HG02588 (cell line): Measurements from ENCODE around the gene CREB5.

Experiments used
- ATAC-seq: cut with Tn5 transposase; IDR thresholded peaks from one replicate; pipeline ENCODE4 v1.9.1; 2021; ENCODE audit warnings: mild to moderate bottlenecking, moderate library complexity; ENCODE audit not compliant: unreplicated experiment

The CREB5 gene

DNA sequence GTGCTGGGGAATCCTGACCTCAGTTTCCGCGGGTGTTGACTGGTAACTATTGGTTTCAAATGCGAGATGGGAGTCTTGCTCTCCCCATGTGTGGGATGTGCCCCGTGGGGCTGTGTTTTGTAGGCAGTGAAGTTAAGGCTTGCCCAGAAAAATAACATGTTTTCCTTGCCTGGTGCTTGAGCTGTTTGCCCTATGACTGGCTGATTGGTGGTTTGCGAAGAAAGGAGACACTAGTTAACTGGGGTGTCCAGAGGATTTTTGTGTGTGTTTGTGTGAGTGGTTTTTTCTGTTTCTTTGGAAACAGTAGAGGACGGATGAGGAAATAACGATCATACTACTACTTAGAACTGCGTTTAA is 61.9 kb downstream of the CREB5 start:
- no peak for ATAC-seq

DNA sequence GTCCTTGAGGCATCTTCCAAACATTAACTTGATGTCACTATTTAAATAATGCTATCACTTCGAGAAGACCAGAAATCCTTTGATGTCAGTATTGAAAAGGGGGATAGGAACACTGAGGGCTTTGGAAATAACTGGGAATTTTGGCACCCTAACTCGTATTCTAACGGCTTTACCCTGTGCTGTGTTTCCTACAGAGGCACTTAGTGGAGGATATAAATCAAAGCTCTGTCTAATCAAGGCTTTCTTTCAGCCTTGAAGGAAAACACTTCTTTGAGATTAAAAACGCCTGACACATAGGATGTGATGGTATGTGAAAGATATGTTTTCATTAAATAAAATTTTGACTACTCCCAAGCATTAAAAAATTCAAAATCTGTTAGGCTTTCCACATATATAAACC is 62.3 kb downstream of the CREB5 start:
- no peak for ATAC-seq

DNA sequence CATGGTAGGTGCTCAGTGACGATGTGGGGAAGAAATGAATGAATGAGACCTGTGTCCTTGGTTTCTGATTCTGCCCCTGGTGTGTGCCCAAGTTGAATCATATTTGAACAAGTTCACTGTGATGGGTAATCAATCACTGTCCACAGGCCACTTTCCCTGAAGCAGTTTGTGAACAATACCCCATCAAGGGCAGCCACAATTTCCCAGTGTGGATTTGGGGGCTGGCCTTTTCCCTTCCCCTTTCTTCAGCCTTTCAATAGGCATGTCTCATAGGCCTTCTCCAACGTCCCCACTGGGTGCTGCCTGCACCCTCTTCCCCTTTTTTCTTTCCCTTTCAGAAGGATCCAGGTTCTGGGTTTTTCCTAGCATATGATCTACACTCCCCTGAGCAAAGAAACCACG is 64.7 kb downstream of the CREB5 start:
- ATAC-seq, result no peak

DNA sequence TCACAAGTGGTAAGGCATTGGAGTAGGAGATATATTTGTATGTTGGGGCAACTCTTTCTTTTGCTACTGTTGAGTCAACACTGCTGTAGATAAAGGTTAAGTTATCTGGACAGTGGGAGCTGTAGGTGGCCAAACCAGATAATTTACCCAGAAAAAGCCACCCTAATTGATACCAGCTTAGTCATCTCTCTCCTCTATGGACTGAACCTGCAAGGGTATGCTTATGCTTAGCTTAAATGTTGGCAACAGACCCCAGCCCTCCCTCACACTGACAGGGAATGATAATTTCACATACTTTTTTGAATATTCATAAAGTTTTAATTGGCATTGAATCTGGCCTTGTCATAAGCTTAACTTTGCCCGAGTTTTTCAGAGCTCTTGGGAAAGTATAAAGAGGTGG is 66.3 kb downstream of the CREB5 start:
- no peak for ATAC-seq

DNA sequence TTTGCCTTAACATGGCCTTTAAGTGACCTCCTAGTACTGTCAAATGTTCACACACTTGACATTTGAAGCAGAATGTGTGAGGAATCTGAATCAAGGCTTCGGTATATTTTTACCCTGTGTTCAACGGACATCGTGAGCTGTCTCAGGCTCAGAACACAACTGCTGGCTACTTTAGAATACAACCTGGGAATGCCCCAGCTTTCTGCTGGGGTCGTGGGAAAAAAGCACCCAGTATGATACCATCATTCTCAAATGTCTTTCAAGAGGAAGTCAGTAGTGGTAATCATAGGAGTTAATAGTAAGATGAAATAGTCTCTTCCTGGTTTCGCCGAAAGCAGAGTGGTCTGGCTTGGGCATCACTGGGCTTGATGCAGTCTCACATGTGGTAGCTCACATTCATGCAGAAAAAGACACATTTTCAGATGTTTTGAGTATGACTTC is 67.2 kb downstream of the CREB5 start:
- peak; percentile 77 for ATAC-seq

DNA sequence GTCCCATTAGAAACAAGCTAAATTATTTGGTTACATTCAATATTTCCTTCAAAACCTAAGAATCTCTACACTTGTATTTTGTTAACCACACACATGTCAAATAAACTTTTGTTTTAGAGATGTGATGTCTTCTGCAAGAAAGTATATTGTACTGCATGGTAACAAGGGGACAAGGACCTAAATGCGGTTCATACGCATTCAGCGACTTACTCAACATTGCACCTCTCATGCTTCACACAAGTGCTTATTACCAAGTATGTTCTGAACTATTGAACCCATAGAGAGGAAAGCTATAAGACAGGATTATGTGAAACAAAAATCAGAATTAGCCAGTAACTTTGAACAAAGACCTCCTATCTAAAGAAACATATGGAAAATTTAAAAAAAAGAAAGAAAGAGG is 68.3 kb downstream of the CREB5 start:
- no peak for ATAC-seq

DNA sequence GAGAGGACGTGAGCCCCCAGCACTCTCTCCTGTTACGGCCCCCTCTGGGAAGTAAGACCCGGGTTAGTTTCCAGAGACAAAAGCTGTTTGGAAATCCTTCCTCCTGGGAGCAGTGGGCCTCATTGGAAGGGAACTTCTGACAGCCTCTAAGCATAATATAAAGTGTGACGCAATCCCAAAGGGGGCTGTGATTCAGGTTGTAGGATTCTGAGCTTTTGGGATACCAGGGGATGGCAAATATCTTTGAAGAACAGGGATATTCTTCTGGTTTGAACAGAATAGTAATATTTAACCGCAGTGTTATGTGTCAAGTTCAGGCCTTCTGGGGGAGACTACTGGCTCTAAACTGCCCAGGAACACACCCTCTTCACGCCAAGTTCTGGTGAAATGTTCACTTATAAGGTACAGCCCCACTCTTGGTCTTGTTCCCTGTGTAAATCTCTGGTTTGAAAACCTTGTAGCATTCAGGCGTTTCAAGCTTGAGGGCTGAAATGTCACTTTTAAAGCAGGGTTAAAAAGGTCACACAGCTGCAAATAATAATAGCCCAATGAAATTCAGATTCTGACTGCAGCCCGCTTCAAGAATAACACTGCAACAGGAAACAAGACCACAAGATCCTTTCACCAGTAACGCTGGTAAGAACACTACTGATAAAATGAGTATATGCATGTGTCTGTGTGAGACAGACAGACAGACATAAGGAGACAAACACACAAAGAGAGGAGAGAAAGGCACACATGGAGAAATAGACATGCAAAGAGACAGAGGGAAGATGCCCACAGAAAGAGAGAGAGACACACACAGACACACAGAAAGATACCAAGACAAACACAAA is 69.0 kb downstream of the CREB5 start:
- ATAC-seq, result peak; percentile 61

DNA sequence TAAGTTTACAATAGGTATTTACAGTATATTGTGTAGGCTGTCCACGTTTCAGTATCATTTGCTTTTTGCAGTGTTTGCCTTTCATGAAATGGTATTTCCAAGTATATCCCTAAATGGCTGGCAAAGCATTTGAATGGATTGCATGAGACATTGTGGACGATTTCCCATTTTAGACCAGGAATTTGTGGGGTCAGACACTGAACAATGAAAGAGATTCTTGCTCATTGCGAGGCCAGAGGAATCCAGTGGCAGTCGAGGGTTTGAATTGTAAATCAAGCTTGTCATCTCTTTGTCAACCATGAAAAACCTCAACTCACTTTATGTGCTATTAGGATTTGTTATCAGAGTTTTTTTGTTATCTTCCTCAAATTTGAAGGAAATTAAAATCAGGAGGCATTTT is 70.8 kb downstream of the CREB5 start:
- ATAC-seq, result no peak

DNA sequence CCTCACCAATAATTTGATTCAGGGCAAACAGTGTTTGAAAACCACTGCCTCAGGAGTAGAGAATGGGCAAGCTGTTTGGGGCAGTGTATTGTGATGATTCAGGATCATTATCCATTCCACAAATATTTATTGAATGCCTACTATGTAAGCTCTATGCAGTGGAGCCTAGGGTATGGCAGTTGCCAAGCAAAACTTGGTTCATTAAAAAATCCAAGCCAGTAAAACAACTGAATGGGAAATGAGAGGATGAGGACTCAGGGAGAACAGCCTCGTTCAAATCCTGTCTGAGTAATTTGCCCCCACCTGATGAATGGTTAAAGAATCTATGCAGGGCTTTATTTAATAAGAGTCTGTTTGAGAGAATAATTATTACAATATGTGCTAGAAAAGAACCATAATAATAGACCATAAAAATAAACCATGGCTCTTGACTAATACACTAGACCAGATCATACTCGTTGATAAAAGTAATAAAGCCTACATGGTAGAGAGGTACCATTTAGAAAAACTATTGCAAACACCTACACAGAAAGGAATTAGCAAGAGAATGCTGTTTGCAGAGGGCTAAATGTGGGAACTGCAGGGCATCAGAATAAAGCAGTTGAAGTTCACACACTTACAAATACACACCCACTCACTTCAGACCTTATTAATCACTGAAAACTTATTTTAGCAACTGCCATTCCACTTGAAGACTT is 71.7 kb downstream of the CREB5 start:
- no peak for ATAC-seq

DNA sequence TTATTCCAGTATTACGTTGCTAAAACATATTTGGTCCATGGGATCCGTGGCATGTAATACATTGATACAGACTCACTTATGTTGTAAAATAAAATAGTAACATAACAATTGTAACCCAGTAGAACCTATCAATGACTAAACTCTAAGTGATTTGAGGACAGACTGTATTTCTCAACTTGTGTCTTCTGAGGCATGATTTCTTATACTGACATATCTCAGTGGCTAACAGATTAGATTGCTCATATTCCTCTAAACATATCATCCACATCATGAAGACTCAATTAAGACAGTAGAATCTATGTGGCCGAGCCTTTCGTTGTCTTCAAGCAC is 72.3 kb downstream of the CREB5 start:
- ATAC-seq, result no peak

DNA sequence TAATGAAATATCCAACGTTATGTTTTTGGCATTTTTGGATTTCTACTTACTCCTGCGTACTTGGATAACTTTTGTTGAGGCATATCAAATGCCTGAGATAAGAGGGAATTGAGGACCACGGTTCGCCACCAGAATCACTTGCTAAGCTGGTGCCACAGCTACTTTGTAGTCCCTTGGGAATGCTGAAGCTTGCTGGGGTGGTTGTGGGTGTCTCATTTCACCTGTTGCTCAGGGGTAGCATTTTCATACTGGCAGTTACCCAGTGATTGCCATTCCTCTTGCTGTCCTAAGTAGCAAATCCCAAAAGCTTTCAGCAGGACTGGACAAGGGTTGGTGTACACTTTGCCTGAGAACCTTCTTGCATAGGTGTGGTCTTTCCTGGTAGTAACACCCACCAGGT is 75.2 kb downstream of the CREB5 start:
- ATAC-seq, result no peak

DNA sequence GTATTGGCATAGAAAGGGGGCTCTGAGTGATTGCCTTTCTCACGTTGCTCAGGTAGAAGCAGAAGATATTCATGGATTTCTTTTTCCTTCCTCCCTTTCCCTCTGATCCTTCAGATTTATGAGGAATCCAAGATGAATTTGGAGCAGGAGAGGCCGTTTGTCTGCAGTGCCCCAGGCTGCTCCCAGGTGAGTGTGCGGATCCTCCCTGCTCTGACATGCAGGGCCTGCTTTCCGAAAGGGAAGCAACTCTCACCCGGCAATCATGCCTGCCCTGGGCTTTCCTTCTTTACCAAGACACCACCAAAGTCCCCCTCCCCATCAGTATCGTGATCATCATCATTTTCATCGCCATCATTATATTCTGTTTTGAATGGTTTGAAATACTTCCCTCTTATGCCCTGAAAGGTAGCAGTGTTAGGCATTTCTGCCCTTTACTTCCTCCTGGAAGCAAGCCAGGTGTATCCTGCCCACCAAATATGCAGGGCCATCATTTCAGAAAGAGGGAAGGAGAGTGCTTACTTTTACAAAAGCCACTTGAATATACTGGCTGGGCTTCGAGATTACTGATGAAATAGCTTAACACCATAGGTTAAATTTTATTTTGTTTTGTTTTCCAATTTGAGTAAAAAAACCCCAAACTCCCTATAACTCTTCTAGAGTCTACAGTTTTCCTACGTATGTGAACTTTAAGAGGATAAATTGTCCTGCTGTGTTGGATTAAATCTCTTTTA is 75.9 kb downstream of the CREB5 start:
- ATAC-seq, result no peak

DNA sequence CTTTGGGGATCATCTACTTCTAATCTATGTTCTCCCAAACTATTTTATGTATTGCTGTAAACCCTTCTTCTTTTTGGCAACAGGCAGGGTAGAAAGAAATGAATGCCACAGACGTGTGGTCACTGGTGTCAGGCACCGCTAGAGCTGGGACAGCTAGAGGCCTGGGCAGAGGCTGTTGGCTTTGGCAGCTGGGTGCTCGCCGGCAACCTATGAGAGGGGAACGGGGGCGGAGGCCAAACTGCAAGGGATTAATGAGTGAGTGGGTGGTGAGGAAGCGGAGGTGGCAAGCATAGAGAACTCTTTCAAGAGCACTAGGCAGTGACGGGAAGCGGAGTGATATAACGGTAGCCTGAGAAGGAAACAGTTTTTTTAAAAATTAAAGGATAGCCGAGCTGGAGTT is 78.5 kb downstream of the CREB5 start:
- ATAC-seq, result no peak

DNA sequence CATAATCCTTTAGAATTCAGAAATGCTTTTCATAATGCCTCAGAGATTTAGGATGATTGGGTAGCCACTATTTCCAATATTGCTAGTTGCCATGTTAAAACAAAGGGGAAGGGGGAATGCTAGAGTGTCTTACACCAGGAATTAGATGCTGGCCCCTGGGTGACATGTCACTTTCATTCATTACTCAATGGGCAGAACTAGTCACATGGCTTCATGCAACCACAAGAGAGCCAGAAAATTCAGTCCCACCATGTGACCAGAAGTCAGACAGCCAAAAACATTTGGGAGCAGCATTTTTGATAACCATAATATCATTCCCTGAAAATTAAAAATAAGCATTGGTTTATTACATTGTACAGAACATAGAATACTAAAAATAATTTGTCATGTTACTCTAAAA is 81.2 kb downstream of the CREB5 start:
- no peak for ATAC-seq

DNA sequence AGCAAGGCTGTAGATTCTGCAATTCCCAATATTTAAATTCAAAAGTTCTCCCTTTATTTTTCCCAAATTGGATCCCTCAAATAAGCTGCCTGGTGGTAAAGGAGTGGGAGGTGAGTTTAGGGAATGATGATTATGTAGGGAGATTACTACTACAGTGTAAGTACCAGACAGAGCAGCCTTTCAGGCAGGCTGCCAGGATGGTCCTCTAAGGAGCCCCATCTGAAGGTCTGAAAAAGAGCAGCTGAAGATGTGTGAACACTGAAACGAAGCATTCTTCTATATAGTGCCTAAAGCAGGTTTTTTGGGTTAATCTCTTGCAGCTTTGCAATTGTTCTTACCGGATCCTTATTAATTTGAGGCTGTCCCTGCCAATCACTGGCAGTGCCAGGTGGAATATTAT is 84.7 kb downstream of the CREB5 start:
- no peak for ATAC-seq

DNA sequence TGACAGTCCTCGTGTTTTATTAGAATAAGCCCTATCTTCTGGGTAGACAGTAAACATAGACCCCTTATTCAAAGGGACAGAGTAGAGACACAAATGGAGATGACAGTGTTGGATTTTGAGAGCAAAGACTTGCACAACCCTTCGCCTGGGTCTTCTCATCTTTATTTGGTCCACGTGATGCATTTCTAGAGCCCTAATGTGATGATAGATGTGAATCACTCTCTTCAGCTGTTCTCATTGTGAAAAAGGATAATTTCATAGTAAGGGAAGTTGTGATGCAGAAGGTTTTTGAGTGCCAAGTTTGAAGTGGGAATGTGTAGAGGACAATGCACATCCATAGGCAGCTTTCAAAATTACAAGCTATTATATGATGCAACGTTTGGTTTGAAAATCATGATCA is 86.3 kb downstream of the CREB5 start:
- no peak for ATAC-seq

DNA sequence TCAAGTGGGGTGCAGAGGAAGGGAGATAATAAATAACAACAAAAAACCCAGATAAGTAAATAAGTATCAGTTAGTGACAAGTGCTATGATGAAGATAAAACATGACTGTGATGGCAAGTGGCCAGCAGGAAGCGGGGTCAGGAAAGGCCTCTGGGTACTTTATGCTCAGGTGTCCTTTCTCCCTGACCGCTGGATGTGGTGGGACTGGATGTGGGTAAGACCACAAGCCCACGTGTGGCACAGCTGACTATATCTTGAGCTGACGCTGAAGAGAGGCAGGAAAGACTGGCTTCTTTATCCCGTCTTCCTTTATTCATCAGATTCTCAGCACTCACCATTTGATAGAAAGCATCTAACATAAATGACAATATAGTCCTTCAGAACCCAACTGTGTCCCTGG is 87.8 kb downstream of the CREB5 start:
- ATAC-seq, result no peak

DNA sequence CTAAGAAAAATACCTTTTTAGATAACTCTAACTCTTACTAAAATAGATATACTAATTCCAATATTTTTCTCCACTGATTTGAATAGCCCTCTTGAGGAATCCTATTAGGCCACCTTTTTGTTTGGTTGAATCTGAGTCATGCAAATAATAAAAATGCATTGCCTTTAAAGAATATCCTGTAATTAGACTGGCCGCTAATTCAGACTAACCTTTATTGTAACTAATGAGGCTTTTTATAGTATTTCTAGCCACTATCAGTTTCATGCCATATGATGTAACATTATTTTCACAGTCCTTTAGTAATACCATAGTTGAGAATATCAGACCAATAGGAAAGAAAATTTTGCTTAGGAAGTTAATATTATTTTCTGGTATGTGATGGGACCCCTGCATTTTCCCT is 90.1 kb downstream of the CREB5 start:
- ATAC-seq, result no peak

DNA sequence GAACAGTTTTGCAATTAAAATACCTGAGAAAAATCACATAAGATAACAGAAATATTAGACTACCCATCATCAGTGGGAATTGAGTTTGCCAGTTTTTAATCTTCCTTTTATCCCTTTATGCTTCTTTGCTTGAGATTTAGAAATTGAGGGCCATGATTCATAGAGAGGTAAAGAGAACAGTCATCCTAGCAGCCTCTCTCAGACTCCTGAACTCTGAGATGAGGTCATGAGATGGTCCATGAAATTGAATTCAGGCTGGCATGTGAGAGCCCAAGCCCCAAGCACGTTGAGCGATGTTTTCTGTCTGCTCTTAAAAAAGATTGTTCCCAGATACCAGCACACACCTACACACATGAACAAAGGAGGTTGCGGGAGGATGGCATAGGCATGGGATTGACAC is 91.1 kb downstream of the CREB5 start:
- ATAC-seq, result no peak

DNA sequence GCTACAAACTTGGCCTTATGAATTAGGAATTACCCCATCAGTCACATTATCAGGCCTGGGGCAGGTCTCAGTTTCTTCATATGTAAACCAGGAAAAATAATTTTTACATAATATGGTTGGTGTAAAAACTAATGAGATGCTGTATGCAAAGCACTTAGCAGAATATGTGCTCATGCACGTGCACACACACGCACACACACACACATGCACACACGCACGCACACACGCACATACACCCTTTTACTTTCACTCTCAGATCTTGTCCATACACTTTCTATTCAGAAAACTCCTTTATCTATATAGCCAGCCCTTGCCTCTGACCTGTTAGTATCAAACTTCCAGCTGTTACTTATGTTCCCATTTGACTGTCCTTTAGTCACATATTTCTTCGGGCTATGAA is 92.7 kb downstream of the CREB5 start:
- no peak for ATAC-seq

DNA sequence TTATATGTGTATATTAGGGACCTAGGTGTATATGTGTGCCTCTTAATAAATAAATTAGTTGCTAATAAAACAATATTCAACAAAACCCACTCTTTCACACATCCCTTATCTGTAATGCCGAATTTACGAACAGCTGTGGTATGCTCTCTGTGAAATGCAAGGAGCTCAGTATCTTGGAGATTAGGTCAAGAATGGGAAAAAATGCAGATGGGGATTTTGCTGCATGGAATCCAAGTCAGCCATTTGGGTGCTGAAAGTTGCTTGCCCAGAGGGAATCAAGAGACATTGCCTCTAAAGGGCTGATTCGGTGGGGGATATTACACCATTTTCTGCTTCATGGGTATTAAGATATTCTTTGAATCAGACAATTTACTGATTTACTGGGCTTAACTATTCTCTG is 93.5 kb downstream of the CREB5 start:
- no peak for ATAC-seq
